ENCODE data around the gene FNDC10. TPM values are rescaled to one million over a fixed set of nuclear protein-coding genes. Genes with fewer than 3 reads are reported as not detected.

Gene FNDC10
- total and polyA plus RNA-seq, 9 of the 15 experiments (the other 6 are each of a cell fraction or from before 2014, with no cell fraction given) = 0.08 to 6.3 (median 1.6) TPM

DNA sequence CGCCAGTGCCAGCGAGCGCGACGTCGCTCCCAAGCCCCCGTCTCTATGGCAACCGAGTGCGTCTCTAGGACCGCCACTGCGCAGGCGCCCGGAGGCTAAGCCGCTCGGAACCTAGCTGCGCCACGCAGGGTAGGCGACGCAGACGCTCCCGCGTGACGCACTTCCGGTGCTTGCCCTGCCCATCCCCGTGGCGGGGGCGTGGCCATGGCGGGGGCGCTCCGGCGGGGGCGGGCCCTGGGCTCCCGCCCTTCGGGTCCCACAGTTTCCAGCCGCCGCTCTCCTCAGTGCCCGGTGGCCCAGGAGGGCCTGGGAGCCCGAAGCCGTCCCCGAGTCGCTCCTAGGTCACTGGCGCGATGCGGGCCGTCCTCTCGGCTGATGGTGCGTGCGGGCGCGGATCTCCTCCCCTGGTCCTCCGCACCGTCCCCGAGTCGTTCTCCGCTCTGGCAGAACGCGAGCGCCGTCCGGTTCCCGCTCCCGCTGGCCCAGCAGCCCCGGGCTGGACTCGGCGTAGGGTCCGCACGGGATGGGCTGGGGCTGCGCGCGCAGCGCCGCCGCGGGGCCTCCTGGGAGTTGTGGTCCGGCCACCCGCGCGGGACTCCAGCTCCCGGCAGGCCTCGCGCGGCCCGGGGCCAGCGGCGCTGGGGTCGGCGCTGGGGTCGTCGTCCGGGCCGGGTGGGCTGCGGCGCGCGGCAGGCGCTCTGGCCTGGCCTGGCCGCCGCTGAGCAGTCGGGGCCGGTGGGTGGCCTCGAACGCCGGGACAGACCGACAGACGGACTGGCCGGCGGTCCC is 15.5 kb upstream of the FNDC10 start, which contains the start of gene MIB2:
TSS of gene MIB2 (plus strand) at position 245 of the 789 bp plus-strand sequence. CDS start 7,953 bp downstream, outside the sequence.
- H3K4me2 ChIP-seq (ENCODE audit: insufficient read depth, low read length) = peak within 1 kb of the TSS; percentile 94
- intact Hi-C loops (cut with micrococcal nuclease) = loop anchor here (1.0 kb wide), 1 partner anchor 40 kb away; no protein-coding TSS in a partner anchor
- in situ Hi-C loops (cut with MboI) = no loop called here
- peaks cover 31% of the 10 kb centered on the region for H3K79me2 ChIP-seq (ENCODE audit: control insufficient read depth, insufficient read depth, low read length)
- peak within 1 kb of the TSS; percentile 97 for H2AFZ ChIP-seq (ENCODE audit: low read depth, low read length)
- peak within 1 kb of the TSS; percentile 87 for H3K4me3 ChIP-seq
- H3K36me3 ChIP-seq (ENCODE audit: control insufficient read depth, insufficient read depth, low read length) = peaks cover 9% of the 10 kb centered on the region; the same call in 2 of the 3 replicates
- H3K27me3 ChIP-seq (ENCODE audit: control insufficient read depth in 2 of 2, insufficient read depth in 2 of 2, low read length in 2 of 2) = no peaks in the 10 kb centered on the region; a peak in 1 of 5 replicates
- ChIA-PET CTCF (ENCODE audit: low intra/inter-chr PET ratio) (no interaction called here), POLR2A (interaction anchor here (0.6 to 3.9 kb wide), 8 partner anchors 8 to 208 kb away, joined by 3 to 61 read pairs (median 4); partner anchors contain the start of genes FNDC10 and MRPL20)
- H4K20me1 ChIP-seq (replicated peaks; ENCODE audit: control insufficient read depth, insufficient read depth, low read length) = 0 out of 2 replicates have a peak, but pooled peaks cover 19% of the 10 kb centered on the region
- DNase-seq (ENCODE audit: extremely low read depth in 1 of 4, low spot score in 3 of 4) (peak; percentile 99 to 100 (median 99)), ATAC-seq (peak; percentile 92), FAIRE-seq (peak; percentile 82)
- H3K9me3 ChIP-seq (replicated peaks; ENCODE audit: control insufficient read depth, insufficient read depth, low read depth, low read length) = no peaks in the 10 kb centered on the region
- peak within 1 kb of the TSS; percentile 99 to 100 for H3K9ac ChIP-seq (ENCODE audit: insufficient read depth in 1 of 2, low read depth in 2 of 2, low read length in 2 of 2)
- no peaks in the 10 kb centered on the region for H3K9me1 ChIP-seq (ENCODE audit: control insufficient read depth, insufficient read depth, low read length)
- peaks cover 14 to 70% of the 10 kb centered on the region in 2 experiments; a peak in 4 of 5 replicates for H3K4me1 ChIP-seq (replicated peaks in 1 of 2; ENCODE audit: control insufficient read depth in 2 of 2, insufficient read depth in 2 of 2, low read length in 2 of 2)
- H3K27ac ChIP-seq (ENCODE audit: extremely low read depth, low read depth, low read length) = peak within 1 kb of the TSS; percentile 99
- WGBS (ENCODE audit: insufficient coverage, low coverage, missing lambda C conversion rate) = 0% methylated on average over 80 of the region's 107 CpGs
- no TSS peak for BruUV-seq (replicated peaks)
- TF ChIP-seq SETDB1 (IDR thresholded peaks at IDR 0.05; ENCODE audit: low read length) = no peak
- no peak for TF ChIP-seq MTA2 (IDR thresholded peaks at IDR 0.05; ENCODE audit: low read depth)
- no peak for TF ChIP-seq ZNF184 (CRISPR knock-in tag; IDR thresholded peaks at IDR 0.05)
- no peak for TF ChIP-seq SPI1 (IDR thresholded peaks at IDR 0.05; ENCODE audit: borderline replicate concordance, low read depth, low read length)
- TF ChIP-seq SREBF1 (IDR thresholded peaks at IDR 0.05; ENCODE audit: borderline replicate concordance, low read depth, low read length) = no peak; the same call in 1 of the 2 replicates
- TF ChIP-seq EWSR1 (IDR thresholded peaks at IDR 0.05; ENCODE audit: borderline replicate concordance, low read depth, partially characterized antibody) = no peak
- TF ChIP-seq NFIC (IDR thresholded peaks at IDR 0.05) = 0 out of 2 replicates have a peak, but pooled peaks have one; percentile 35
- TF ChIP-seq PRPF4 (IDR thresholded peaks at IDR 0.05; ENCODE audit: insufficient read depth, low read depth, low read length, poor library complexity, severe bottlenecking) = no peak
- TF ChIP-seq, protein P1, sequence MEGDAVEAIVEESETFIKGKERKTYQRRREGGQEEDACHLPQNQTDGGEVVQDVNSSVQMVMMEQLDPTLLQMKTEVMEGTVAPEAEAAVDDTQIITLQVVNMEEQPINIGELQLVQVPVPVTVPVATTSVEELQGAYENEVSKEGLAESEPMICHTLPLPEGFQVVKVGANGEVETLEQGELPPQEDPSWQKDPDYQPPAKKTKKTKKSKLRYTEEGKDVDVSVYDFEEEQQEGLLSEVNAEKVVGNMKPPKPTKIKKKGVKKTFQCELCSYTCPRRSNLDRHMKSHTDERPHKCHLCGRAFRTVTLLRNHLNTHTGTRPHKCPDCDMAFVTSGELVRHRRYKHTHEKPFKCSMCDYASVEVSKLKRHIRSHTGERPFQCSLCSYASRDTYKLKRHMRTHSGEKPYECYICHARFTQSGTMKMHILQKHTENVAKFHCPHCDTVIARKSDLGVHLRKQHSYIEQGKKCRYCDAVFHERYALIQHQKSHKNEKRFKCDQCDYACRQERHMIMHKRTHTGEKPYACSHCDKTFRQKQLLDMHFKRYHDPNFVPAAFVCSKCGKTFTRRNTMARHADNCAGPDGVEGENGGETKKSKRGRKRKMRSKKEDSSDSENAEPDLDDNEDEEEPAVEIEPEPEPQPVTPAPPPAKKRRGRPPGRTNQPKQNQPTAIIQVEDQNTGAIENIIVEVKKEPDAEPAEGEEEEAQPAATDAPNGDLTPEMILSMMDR (IDR thresholded peaks at IDR 0.05 in 2 of 3, conservative IDR thresholded peaks at IDR 0.05 in 1 of 3; ENCODE audit: insufficient read depth in 2 of 3, low read depth in 1 of 3, low read length in 3 of 3) = 0 out of 6 replicates have a peak, but pooled peaks of 1 of the 3 experiments have one; percentile 3
- TF ChIP-seq, protein P2, sequence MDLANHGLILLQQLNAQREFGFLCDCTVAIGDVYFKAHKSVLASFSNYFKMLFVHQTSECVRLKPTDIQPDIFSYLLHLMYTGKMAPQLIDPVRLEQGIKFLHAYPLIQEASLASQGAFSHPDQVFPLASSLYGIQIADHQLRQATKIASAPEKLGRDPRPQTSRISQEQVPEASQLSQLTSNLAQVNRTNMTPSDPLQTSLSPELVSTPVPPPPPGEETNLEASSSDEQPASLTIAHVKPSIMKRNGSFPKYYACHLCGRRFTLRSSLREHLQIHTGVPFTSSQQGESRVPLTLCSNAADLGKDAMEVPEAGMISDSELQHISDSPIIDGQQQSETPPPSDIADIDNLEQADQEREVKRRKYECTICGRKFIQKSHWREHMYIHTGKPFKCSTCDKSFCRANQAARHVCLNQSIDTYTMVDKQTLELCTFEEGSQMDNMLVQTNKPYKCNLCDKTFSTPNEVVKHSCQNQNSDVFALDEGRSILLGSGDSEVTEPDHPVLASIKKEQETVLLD (IDR thresholded peaks at IDR 0.05) = peak; percentile 96
- TF ChIP-seq RUNX1 (IDR thresholded peaks at IDR 0.05; ENCODE audit: low read depth) = peak; percentile 62; the same call in 1 of the 2 replicates
- TF ChIP-seq ZNF507 (tag; conservative IDR thresholded peaks at IDR 0.05) = no peak
- peak; percentile 94; the same call in 1 of the 2 replicates for TF ChIP-seq EP400 (IDR thresholded peaks at IDR 0.05)
- no peak for TF ChIP-seq XRCC3 (IDR thresholded peaks at IDR 0.05)
- TF ChIP-seq, protein P3, sequence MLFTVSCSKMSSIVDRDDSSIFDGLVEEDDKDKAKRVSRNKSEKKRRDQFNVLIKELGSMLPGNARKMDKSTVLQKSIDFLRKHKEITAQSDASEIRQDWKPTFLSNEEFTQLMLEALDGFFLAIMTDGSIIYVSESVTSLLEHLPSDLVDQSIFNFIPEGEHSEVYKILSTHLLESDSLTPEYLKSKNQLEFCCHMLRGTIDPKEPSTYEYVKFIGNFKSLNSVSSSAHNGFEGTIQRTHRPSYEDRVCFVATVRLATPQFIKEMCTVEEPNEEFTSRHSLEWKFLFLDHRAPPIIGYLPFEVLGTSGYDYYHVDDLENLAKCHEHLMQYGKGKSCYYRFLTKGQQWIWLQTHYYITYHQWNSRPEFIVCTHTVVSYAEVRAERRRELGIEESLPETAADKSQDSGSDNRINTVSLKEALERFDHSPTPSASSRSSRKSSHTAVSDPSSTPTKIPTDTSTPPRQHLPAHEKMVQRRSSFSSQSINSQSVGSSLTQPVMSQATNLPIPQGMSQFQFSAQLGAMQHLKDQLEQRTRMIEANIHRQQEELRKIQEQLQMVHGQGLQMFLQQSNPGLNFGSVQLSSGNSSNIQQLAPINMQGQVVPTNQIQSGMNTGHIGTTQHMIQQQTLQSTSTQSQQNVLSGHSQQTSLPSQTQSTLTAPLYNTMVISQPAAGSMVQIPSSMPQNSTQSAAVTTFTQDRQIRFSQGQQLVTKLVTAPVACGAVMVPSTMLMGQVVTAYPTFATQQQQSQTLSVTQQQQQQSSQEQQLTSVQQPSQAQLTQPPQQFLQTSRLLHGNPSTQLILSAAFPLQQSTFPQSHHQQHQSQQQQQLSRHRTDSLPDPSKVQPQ (CRISPR knock-in tag; IDR thresholded peaks at IDR 0.05; ENCODE audit: borderline replicate concordance) = no peak

All from K562 (cell line).